C1 segment of cervical spinal cord (tissue), 14 donors: ENCODE results near the gene ZNF446.
"Not testable (repeated sequence)": the region's sequence is repeated elsewhere in the genome, so short reads cannot be mapped to it uniquely, and the experiment has no call there.

Experiments used
- DNase-seq, 14 donors: peaks; one replicate each; lab custom pipeline; 2025; lab: John Stamatoyannopoulos, UW

ZNF446 gene

DNA sequence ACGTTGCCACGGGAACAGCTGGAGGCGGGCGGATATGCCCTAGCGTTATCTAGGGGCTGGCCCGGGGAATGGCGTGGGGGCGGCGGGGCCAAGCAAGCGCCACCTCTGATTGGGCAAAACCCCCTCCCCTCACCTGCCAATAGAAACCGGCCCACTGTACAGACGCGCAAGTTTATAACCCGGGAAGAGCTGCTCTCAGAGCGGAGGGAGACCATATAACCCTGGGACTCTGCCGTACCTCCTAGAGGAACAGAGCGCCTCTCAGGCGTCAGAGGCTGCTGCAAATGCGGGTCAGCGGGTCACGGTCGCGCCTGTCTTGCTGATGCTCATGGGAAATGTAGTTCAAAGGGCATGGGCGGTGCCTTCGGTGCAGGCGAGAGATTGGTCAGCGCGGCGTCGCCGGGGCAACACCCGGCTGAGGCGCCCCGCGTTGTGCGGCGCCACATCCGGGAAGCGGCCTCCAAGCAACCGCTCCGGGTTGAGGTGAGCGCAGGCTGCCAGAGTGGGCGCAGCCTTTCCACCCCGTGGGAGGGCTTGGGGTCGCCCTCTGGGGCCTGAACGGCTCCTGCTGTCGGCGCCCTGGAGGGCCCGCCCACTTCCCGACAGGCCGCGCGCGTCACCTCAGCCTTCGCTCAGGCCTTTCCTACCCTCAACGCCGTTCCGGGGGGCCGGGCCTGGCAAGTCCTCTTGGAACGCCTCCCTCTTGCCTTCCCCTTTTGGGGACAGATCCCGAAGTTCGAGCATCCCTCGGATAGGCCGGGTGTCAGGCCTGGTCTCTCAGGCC is at the start of gene ZNF446:
Gene ZNF446, plus strand, starts transcription at position 639 of the 784 bp plus-strand sequence. CDS start 867 bp downstream, outside the sequence.
- DNase-seq: peak; percentile 62 to 97 (median 94)

DNA sequence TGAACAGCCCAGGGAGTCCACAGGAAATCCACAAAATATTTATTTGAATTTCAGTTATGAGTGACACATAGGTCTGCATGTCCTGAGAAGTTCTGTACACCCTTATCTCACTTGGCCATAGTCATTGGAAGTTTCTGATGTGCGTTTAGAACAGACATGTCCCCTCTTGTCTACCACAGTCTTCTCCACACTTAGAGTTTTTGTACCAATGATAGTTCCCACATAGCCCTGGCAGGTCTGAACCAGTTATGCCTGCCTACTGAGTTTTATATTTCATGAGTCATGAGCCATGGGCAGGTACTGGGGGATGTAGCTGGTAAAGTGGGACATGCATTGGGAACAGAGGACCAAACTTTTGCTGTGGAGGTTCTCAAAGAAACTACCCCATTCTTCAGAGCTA is 47.5 kb upstream of the ZNF446 start:
- DNase-seq: no peak

DNA sequence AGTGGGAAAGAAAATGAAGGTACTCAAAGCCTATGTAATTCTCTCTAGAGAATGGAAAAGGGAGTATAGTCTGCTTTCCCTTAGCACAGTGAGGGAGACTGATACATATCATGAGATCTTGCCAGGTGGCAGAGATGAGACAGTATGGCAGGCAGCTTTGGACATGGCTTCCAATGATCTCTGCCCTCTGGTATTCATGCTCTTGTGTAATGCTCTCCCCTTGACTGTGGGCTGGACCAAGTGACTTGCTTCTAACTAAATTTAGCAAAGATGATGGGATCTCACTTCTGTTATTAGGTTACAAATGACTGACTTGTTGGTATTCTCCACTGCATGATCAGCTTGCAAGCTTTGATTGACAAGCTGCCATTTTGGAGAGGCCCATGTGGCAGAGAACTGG is 46.4 kb upstream of the ZNF446 start:
- no peak for DNase-seq

DNA sequence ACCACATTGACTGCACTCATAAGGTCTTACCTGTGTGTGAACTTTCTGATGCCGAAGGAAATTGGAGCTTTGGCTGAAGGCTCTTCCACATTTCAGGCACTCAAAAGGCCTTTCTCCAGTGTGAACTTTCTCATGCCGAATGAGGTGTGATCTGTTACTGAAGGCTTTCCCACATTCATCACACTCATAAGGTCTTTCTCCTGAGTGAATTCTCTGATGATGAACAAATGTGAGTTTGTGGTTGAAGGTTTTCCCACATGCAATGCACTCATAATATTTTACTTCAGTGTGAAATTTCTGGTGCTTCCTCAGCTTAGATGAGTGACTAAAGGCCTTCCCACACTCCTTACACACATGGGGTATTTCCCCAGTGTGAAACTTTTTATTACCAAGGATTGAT is 41.9 kb upstream of the ZNF446 start:
- DNase-seq: no peak

DNA sequence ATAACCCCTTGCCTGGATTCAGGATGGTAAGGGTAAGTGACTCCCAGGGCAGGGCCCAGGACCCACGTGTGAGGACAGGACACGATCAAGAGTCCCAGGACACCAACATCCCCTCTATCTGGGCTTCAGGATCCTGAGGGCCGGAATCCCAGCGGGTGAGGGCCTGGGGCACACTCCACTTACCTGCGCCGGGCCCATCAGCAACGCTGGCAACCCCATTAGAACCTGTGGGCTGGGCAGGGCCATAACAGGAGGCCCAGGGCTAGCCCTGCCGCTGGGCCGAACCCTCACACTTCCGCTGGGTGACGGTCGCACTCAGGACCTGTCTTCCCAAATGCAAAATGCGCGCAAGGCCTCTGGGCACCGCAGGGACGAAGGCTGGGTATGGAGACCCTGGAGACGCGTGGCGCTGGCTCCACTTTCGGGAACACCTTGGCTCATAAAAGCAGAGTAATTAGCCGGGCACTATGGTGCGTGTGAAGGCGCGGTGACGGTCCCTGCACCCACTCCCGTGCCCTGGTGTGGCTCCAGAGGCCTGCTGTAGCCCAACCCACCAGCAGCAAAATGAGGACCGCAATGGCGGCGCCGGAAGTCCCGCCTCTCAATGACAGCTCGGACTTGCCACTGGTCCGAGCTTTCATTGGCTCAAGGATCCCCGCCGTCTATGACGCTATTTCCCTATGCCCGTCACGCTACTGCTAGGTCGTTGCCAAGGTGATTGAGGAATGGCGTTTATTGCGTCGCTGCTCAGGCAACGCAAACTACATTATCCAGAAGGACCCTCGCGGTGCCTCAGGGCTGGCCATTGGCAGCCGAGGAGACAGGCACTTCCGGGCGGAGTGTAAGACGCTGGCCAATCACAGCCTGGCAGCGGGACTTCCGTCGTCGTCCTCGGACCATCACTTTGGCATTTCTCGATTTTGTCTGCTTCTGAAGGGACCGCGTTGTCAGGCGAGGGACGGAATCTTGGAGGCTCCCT is 36.3 kb upstream of the ZNF446 start, which contains the start of gene ZNF132:
Gene ZNF132, minus strand, starts transcription at position 578 of the 979 bp plus-strand sequence. Its CDS starts 332 bp downstream, at position 246.
- DNase-seq: peak; percentile 66 to 100 (median 96)

DNA sequence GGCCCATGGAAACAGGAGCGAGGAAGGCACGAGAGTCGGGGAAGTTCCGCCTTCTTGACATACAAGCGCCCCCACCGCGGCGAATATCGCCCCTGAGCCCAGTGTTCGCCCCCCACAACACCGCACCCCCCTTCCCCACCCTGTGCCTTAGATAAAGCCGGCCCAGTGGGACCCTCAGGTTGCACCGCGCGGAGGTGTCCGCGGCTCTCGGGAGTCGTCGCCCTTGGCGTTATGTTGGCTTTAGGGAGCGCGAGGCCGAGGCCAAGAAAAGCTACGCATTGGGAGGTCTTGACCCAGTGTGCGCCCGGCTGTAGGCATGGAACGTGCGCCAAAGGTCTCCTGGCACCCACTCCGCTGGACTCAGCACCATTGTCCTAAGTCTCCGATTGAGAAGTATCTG is 35.6 kb upstream of the ZNF446 start:
- DNase-seq: peak in 2 of 14 donors; percentile 24 to 53

DNA sequence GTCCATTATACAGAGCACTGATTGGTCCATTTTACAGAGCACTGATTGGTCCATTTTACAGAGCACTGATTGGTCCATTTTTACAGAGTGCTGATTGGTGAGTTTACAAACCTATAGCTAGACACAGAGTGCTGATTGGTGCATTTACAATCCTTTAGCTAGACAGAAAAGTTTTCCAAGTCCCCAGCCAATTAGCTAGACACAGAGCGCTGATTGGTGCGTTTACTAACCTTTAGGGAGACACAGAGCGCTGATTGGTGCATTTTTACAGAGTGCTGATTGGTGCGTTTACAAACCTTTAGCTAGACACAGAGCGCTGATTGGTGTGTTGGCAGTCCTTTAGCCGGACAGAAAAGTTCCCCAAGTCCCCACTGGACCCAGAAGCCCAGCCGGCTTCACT is 33.2 kb upstream of the ZNF446 start:
- not testable (repeated sequence) for DNase-seq

DNA sequence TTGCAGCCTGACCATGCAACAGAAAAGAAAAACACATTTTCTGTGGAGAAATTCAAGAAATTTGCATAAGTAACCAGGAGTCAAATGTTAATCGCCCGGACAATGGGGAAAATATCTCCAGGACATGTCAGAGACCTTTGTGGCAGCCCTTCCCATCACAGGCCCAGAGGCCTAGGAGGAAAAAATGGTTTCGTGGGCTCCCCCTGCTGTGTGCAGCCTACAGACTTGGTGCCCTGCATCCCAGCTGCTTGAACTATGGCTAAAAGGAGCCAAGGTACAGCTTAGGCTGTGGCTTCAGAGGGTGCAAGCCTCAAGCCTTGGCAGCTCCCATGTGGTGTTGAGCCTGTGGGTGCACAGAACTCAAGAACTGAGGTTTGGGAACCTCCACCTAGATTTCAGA is 27.3 kb upstream of the ZNF446 start:
- DNase-seq: not testable (repeated sequence)

DNA sequence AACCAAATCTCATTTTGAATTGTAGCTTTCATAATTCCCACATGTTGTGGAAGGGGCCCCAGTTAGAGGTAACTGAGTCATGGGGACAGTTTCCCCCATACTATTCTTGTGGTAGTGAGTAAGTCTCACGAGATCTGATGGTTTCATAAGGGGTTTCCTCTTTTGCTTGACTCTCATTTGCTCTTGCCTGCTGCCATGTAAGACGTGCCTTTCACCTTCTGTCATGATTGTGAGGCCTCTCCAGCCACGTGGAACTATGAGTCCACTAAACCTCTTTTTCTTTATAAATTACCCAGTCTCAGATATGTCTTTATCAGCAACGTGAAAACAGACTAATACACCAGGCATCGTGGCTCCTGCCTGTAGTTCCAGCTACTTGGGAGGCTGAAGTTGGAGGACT is 26.2 kb upstream of the ZNF446 start:
- DNase-seq: not testable (repeated sequence)

DNA sequence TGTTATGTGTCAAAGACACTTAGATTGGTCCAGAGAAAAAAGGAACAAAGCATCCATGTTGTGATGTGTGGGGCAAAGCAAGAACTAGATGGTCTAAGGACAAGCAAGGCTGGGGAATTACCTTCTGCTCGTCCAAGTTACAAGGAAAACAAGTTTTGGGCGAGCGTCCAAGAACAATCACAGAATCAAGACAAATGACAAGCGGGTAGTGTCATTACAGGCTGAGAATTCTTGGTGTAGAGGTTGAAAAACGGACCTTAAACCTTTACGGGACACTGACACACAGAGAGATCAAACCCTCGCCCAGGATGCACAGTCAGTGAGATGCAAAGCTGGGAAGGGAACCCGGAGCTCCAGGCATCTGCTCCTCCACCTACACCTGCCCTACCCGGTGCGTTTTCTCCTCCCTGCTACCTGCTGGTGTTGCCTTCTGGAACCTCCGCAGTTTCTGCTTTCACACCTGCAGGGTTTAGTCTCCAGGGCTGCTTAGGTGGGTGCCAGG is 25.2 kb upstream of the ZNF446 start:
- DNase-seq: peak in 2 of 14 donors; percentile 27 to 51

DNA sequence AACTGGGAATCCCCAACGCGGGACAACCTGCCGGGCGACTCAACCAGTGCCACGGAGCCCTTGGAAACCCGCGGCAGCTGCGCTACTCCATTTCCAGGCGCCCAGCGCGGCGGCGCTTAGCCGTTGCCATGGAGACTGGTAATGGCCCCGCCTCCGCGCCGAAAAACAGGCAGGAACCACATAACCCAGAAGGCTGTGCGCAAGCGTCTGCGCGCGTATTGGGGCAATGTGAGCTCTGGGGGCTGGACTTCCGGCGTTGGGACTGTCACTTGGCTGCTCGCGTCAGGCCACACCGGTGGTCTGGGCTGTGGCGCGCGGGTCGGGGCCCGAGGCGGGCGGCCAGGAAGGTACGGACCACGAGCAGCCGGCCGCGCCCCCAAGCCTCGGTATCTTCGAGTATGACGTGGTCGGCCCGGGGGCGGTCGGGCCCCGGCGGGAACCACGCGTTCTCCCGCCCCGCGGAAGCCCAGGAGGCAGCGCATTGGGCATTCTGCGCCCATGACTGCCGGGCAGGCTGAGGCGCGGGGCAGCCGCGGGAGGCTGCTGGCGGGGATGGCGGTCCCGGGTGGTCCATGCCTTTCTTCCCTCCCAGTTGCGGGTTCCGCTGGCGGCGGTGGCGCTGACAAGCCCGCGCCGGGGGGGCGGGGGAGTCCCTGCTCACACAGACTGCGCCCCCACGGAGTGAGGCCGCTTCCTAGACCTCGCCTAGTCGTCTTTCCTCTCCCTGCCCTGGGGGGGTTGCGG is 24.6 kb upstream of the ZNF446 start, which contains the start of gene ZNF324B:
Gene ZNF324B, plus strand, starts transcription at position 265 of the 744 bp plus-strand sequence. CDS start 2,080 bp downstream, outside the sequence.
- DNase-seq: peak; percentile 47 to 96 (median 92)

DNA sequence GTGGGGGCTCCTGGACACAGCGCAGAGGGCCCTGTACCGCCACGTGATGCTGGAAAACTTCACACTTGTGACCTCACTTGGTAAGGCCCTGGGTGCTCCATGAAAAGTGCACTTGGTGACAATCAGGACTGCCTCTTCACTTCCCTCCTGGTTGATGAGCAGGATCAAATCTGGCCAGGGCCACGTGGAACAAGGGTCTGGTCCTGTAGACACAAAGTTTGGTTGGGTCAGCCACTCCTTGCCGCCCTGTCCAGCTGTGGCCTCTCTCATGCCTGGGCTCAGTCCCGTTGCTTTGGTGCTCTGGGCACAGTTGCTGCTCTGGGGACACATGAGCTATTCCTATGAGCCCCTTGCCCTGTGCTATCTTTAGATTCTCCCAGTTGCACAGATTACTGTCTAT is 22.4 kb upstream of the ZNF446 start:
- DNase-seq: no peak

DNA sequence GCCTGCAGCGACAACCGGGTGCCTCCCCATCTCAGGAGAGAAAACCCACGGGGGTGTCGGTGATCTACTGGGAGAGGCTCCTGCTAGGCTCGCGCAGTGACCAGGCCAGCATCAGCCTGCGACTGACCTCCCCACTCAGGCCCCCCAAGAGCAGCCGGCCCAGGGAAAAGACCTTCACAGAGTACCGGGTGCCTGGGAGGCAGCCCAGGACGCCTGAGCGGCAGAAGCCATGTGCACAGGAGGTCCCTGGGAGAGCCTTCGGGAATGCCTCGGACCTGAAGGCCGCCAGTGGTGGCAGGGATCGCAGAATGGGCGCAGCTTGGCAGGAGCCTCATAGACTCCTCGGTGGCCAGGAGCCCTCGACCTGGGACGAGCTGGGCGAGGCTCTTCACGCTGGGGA is 20.8 kb upstream of the ZNF446 start:
- no peak for DNase-seq

DNA sequence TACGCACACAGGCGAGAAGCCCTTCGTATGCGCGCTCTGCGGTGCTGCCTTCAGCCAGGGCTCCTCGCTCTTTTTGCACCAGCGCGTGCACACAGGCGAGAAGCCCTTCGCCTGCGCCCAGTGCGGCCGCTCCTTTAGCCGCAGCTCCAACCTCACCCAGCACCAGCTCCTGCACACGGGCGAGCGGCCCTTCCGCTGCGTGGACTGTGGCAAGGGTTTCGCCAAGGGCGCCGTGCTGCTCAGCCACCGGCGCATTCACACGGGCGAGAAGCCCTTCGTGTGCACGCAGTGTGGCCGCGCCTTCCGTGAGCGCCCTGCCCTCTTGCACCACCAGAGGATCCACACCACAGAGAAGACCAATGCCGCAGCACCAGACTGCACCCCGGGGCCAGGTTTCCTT is 20.0 kb upstream of the ZNF446 start:
- no peak for DNase-seq

DNA sequence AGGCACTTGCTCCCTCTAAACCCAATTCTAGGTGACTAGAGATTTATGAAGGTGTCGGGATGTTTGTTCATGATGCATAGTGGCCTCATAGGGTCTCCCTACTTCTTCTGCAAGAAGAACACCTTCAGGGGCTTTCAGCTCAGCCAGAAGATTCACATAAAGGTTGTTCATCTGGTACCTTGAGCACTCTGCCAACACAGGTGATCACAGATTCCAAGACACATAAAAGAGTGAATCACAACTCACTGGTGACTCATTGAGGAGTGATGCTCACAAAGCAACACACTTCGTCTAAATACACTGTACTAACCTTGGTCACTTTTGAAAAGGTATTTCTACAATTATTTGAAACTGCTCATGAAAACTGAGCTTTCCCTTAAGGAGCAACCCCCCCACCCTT is 16.1 kb upstream of the ZNF446 start:
- DNase-seq: no peak

DNA sequence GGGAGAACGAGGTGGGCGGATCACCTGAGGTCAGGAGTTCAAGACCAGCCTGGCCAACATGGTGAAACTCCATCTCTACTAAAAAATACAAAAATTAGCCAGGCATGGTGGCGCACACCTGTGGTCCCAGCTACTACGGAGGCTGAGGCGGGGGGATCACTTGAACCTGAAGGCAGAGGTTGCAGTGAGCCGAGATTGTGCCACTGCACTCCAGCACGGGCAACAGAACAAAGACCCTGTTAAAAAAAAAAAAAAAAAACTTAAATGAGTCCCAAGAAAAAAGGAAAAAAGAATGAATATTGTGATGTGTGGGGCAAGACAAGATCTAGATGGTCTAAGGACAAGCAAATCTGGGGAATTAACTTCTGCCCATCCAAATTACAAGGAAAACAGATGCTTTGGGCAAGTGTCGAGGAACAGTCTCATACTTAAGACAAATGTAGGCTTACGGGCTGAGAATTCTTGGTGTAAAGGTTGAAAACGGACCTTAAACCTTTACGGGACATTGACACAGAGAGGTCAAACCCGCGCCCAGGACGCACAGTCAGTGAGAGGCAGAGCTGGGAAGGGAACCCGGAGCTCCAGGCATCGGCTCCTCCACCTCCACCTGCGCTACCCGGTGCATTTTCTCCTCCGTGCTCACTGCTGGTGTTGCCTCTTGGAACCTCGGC is 9.9 kb upstream of the ZNF446 start:
- no peak for DNase-seq

DNA sequence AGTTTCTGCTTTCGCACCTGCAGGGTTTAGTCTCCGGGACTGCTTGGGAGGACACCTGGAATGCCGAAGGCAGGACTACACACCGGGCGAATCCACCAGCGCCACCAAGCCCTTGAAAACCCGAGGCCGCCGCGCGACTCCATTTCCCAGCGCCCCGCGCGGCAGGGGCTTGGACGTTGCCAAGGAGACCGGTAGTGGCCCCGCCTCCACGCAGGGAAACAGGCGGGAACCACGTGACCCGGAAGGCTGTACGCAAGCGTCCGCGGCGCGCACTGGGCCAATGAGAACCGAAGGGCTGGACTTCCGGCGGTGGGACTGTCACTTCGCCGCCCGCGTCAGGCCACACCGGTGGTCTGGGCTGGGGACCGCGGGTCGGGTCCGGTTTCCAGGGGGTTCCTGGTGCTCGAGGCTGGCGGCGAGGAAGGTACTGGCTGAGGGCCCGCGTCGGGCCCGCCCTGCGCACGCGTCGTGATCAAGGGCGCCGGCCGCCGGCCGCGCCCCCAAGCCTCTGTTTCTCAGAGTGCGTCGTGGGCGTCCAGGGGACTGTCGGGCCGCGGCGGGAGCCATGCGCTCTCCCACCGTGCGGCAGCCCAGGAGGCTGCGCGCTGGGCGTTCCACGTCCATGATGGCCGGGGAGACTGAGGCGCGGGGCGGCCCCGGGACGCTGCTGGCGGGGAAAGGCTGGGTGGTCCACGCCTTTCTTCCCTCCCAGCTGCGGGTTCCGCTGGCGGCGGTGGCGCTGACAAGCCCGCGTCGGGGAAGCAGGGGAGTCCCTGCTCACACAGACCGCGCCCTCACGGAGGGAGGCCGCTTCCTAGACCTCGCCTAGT is 9.2 kb upstream of the ZNF446 start, which contains the start of gene ZNF324:
Gene ZNF324, plus strand, starts transcription at position 321 of the 830 bp plus-strand sequence. CDS start 2,106 bp downstream, outside the sequence.
- DNase-seq: peak; percentile 67 to 98 (median 95)

DNA sequence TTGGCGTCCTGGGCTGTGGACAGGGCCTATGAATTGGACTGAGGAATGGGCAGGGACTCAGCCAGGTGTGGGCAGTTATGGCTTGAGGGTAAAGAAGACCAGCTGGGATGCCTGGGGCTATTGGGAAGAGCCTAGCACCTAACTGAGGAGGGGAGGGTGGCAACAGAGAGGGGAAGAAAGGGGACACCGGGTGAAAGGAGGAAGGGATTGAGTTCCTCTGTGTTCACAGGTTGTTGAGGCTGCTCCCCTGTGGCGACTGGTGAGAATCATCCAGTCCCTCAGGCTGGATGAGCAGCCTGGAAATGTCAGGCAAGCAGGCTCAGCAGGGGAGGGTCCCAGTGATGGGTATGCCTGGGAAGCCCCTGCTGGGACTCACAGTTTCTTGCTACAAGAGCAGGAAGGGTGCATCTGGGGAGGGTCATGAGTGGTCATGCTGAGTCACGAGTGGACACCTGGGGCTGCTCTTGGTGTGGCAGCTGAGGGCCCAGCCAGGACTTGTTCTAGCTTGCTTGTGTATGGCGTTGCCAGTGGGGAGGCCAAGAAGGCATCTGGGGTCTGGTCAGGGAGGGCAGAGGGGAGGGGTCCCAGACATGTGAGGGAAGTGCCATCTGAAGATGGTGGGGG is 7.8 kb upstream of the ZNF446 start:
- DNase-seq: no peak
